RCC 7860 (cell line): Measurements from ENCODE around the gene RFC3.
A peak's percentile ranks its signal among the peaks of the same experiment; 100 is the strongest.
"Not testable (repeated sequence)": the region's sequence is repeated elsewhere in the genome, so short reads cannot be mapped to it uniquely, and the experiment has no call there.

Experiments
- DNase-seq: peaks from one replicate; pipeline ENCODE4 v3.0.0-alpha.2; 2015; ENCODE audit warnings: low spot score
- FAIRE-seq: peaks from 2 replicates; lab custom pipeline; 2012; peaks lifted over from hg19 to GRCh38; lab: Jason Lieb, UNC

RFC3 gene, protein sequence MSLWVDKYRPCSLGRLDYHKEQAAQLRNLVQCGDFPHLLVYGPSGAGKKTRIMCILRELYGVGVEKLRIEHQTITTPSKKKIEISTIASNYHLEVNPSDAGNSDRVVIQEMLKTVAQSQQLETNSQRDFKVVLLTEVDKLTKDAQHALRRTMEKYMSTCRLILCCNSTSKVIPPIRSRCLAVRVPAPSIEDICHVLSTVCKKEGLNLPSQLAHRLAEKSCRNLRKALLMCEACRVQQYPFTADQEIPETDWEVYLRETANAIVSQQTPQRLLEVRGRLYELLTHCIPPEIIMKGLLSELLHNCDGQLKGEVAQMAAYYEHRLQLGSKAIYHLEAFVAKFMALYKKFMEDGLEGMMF

DNA sequence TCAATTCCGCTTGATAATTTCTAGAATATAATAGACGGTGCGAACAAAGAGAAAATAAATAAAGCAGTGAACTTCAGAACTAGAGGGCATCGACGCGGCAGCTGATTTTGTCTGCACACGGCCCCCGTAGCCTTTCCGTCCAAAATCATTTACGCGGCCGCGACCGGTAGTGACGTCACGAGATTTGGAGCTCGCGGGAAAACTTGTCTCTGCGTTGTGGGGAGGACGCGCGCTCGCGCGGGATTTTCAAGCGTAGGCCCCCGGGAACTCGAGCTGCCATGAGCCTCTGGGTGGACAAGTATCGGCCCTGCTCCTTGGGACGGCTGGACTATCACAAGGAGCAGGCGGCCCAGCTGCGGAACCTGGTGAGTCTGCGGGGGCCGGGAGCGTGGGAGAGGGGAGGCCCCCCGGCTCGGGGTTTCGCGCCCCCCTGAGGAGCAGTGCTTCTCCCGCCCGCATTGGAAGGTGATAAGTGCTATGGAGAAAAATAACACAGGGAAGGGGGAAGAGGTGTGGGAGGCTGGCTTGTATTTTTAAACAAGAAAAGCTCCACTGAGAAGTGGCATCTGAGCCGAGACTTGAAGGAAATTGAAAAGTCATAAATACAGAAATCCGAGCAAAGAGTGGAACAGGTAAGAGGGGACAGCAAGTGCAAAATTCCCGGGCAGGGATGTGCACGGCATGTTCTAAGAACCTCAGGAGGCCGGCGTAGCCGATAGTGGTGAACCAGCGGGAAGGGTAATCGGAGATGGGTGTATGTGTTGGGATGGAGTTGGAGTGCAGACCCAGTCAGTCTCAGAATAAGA, at the start of gene RFC3:
RFC3 (plus strand) TSS at position 249 of the 806 bp plus-strand sequence; CDS start at position 279, 30 bp downstream.
- FAIRE-seq: peak; percentile 70
- DNase-seq: peak; percentile 77

DNA sequence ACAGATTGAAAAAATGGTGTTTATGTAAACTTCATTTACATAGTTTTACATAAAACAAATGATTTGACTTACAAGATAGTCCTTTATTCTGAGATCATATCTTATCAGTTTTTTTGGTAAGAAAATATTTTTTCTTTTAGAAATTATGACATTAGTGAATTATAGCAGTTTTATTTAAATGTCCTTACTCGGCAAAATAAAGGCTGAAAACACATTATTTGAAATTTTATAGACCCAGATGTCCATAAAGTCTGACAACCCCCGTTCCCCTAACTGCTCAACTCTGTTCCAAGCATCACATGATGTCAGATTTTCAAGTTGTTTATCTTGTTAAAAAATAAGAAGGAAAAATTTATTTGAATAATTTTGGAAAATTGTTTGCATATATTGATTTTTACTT, 46.7 kb upstream of the RFC3 start:
- no peak for DNase-seq
- FAIRE-seq: no peak

DNA sequence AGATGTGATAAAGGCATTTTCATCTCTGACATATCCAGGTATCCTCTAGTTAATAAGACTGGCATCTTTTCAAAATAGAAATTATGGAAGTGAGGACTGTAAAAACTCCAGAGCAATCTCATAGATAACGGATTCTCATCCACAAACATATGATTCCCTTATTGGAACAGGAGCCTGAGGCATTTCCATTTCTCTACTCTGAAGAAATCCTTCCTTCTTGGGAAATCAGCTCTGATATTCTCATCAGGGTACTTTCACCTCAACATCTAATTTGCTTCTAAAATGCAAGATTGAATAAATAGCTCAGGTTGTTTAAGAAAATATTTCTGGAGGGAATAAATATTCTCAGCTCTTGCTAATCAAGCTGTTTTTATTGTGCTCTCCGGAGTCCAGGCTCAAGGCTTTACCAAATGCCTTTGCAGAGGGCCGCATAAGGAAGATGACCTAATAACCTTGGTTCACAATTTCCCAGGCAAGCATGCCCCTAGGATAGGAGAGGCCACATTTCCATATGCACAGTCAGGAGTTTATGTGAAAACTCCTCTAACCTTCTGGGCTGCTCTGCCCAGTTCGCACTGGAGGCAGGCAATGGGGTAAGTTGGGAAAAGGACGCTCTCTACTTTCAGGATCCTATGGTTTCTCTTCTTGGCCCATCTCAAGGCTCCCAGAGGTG, 44.0 kb upstream of the RFC3 start:
- DNase-seq (no peak), FAIRE-seq (no peak)

DNA sequence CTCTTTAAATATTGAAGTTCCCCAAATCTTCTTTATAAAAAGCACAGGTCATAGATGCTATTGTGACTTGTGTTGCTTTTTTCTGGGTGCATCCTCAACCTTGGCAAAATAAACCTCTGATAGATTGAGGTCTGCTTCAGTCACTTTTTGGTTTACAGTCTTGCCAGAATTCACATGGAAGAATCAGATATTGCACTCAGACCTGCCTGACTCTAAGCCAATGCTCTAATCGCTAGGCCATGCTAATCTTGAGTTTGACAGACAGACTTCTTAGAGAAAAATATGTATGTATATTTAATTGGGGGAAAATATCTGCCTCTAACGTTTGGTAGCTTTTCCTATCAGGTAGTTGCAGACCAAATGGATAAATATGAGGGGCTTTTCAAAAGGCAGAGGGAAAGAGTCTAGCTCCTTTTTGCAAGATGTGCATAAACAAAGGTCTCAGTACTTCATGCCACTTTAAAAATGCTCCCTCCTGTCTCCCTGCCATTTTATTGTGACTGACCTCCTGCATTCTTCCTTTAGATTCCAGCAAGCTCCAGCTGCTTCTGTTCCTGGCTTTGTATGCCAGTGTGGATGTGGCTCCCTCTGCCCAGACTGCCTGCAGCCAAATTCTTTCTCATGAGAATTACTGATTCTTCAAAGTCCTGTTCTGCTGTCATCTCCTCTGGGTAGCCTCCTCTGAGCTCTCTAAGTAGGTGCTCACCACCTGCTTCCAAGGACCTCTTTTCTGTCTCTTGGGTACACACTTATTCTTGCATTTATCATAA, 42.4 kb upstream of the RFC3 start:
- no peak for FAIRE-seq

DNA sequence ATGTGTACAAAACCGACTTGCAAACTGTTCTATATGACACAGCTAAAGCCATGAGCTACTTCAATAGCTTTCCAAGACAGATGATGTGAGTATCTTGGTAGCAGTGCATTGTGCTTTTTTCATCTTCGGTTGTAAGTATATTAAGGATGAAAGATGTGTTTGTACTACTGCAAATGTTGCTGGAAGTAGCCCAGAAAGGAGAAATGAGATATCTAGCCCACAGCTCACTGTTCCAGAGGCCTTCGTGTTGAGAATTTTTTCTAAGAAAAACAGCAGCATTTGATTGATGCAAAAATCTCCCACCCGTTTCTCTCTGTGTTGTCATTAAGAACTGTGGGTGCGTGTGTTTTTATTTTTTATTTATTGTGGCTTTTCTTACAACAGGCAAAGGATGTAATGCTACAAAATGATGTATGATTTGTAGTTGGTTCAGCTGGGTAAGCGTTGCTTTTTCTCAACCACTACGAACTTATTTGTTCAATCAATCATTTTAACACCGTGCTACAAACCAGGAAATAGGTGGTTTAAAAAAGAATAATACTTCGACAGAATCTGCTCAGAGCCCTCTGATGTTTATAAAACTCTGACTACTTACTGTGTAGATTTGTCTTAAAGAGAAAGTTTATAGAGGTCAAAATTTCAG, 41.6 kb upstream of the RFC3 start:
- FAIRE-seq: no peak
- DNase-seq: no peak

More for the DNA sequence above, 42.4 kb upstream of the RFC3 start:
- no peak for DNase-seq

DNA sequence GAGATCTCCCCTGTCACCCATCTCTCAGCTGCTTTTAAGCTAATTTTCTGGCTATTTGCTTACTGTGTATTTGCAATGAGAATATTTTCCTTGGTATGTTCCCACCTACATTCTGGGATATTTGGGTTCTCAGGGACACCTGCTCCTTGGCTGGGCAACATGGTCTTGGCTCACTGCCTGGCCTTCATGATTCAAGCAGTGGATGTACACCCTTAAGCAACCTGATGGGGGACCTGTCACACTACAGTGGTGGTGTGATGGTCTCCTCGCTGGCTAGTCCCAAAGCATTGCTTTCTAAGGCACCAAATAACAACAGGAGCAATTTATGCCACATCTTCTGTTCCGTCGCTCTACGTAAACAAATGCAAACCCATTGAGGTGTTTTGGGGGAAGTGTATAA, 35.3 kb upstream of the RFC3 start:
- FAIRE-seq: no peak
- DNase-seq: no peak

DNA sequence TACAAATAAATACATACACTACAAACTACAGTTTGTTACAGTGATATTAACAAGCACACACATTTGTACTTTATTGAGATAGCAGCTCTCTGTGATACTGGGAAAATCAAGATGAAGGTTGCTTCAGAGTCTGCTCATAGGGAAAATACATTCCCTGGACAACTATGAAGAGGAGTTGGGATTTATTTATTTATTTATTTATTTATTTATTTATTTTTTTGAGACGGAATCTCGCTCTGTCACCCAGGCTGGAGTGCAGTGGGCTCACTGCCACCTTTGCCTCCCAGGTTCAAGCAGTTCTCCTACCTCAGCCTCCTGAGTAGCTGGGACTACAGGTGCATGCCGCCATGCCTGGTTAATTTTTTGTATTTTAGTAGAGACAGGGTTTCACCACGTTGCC, 34.7 kb upstream of the RFC3 start:
- FAIRE-seq, DNase-seq: not testable (repeated sequence)

DNA sequence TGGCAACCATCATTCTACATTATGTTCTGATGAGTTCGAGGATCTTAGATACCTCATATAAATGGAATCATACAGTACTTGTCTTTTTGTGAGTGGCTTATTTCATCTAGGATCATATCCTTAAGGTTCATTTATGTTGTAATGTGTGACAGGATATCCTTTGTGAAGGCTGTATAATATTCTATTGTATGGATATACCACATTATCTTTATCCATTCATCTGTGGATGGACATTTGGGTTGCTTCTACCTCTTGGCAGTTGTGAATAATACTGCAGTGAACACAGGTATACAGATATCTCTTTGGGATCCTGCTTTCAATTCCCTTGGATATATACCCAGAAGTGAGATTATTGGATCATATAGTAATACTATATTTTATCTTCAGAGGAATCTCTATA, 33.2 kb upstream of the RFC3 start:
- DNase-seq: no peak
- FAIRE-seq: no peak

DNA sequence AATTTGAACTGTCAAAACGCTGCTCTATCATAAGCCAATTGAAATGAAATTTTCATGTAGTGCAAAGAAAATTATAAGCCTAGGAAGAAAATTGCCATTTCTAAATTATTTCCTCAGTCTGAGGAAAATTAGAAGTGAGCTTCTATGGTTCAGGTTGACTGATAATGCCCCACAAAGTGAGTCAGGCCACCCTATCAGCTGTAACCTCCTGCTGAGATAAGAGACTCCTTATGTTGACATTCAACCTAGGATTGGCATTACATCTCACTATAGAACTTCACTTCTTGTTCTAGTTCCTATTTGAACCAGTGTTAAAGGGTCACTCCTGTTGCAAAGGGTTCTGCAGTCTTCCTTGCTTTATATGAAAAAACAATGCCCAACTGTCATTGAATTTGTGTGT, 32.6 kb upstream of the RFC3 start:
- peak; percentile 17 for DNase-seq
- peak; percentile 27 for FAIRE-seq

DNA sequence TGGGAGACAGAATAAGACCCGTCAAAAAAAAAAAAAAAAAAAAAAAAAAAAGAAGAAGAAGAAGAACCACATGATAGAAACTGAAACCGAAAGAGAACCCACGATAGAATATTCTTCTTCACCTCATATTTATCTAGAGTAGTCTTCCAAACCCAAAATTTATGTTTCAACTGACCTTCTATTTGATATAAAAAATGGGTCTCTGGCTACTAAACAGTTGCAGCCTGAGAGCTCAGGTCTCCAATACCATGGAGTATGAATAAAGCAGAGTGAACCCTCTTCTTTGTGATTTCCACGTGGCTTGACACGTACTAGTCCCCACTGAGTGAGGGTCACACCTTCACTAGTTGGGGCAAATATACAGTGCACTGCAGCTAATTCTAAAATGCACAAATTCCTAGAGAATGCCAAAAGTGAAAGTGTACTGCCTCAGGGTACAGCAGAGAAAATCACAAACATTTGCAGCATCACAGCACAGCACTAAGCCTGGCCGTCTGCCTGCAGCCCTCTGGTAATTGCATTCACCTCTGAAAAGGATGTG, 30.8 kb upstream of the RFC3 start:
- no peak for DNase-seq
- FAIRE-seq: no peak

DNA sequence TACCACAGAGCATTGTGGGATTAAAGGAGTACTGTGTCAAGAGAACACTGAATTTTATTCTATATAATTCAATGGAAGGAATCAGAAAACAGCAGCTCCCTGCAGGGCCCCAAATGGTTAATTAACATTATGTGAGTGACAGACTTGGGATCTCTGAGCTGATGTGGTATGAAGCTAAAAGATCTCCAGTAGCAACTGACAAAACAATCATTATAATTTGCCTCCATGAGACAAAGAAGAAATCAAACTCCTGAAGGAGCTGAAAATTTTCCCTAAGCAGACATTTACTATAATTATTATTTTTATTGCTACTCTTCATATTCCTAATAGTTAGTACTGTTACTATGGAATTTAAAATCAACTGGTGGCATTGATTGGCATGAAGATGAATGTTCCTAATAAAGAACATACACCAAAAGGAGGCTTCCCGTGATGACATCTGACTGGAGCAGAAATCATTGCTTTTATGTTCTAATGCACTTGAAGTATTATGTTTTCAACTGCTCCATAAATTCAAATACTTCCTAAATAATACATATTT, 28.8 kb upstream of the RFC3 start:
- FAIRE-seq (no peak), DNase-seq (no peak)

DNA sequence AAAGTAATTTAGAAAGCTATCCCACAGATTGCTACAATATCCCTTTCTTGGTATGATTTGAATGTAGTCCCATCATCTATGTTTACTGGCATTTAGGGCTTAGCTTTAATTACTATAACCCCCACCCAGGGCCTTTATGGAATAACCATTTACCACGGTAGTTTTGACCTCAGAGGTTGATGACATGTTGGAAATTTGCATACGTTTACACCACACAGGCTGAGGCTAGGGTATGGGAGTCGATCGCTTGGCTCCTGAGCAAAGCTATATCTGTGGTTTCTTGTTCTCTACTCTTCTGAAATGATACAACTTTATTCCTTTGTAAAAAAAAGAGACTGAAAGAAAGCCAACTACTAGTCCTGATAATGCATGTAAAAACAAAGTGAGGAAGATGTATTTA, 28.2 kb upstream of the RFC3 start:
- no peak for FAIRE-seq

DNA sequence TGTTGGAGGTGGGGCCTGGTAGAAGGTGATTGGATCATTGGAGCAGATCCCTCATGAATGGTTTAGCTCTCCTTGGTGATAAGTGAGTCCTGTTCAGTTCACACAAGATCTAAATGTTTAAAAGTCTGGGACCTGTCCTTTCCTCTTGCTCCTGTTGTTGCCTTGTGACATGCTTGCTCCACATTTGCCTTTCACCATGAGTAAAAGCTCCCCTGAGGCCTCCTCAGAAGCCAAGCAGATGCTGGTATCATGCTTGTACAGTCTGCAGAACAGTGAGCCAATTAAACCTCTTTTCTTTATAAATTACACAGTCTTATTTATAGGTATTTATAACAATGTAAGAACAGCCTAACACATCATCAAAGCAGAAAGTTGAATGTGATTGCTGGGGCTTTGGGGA, 24.2 kb upstream of the RFC3 start:
- FAIRE-seq (no peak), DNase-seq (no peak)

More for the DNA sequence above, 28.2 kb upstream of the RFC3 start:
- DNase-seq: no peak

DNA sequence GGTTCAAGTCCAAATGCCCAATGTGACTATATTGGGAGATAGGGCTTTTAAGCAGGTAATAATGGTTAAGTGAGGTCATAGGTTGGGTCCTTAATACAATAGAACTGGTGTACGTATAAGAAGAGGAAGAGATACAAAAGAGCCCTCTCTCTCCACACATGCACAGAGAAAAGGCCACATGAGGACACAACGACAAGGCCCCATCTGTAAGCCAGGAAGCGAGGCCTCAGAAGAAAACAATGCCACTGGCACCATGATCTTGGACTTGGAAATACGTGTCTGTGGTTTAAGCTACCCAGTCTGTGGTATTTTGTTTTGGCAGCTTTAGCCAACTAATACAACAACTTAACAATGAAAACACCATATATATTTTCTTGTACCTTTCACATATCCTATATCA, 23.4 kb upstream of the RFC3 start:
- FAIRE-seq (no peak), DNase-seq (no peak)

DNA sequence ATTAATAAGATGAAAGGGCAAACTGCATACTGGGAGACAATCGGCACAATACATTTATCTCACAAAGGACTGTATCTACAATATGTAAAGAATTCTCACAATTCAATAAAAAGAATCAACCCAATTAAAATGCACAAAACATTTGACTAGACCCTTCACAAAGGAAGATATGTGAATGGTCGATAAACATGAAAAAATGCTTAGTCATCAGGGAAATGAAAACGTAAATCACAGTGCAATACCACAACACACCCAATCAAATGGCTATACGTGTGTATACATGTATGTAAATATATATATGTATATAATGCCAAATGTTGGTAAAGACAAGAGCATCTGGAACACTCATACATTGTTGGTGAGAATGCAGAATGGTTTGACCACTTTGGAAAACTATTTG, 21.9 kb upstream of the RFC3 start:
- DNase-seq: no peak
- no peak for FAIRE-seq

DNA sequence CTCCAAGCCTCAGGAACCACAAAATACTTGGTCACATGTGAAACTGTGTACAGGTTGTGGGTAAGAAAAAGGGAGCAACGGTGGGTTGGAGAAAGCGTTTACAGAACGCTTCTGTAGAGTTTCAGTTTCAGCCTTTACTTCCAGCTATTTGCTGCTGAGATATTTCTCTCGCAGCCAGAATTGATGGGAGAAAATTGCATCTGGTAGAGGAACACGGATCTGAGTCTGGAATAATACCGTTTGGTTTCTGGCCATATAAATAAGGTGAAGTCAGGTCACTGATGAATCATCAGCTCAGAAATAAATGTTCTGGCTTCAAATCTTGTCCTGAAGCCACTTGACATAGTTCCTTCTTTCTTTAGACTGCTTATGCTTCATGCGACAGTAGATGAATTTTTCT, 20.3 kb upstream of the RFC3 start:
- FAIRE-seq: no peak
- no peak for DNase-seq

DNA sequence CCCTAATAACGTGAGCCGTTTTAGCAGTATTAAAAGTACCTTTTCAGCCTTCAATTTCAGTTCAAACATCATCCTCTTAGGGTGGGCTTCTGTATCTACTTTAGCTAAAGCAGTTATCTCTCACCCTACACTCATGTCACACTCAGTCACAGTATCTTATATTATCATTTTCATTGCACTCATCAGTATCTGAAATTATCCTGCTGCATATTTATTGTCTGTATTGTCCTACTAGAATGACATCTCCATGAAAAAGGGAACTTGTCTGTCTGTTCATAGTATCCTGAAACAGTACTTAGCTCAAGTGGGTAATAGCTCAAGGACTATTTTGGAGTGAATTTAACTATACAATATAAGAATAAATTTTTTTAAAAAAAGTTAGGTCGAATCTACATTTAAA, 19.9 kb upstream of the RFC3 start:
- DNase-seq (no peak), FAIRE-seq (no peak)

DNA sequence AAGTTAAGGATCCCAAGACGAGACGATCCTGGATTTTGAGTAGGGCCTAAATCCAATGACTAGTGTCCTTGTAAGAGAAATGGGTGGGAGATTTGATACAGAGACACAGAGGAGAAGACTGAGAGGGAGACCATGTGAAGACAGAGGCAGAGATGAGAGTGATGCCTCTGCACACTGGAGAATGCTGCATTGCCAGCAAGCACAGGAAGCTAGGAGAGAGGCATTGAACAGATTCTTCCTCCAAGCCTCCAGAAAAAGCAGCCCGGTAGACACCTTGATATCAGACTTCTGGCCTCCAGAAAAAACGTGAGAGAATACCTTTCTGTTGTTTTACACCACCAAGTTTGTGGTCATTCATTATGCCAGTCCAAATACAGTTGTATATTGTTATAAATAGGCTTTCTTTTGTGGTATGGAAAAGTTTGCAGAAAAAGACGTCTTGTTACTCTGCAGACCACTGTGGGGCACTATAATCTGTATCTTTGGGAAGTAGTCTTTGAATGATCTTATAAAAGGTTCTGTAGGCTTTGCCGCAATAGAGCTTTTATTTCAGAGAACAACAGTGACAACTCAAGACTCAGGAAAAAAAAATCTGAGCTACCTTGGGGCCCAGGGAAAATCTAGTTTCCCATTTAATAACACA, 17.9 kb upstream of the RFC3 start:
- DNase-seq (peak; percentile 4), FAIRE-seq (no peak)

DNA sequence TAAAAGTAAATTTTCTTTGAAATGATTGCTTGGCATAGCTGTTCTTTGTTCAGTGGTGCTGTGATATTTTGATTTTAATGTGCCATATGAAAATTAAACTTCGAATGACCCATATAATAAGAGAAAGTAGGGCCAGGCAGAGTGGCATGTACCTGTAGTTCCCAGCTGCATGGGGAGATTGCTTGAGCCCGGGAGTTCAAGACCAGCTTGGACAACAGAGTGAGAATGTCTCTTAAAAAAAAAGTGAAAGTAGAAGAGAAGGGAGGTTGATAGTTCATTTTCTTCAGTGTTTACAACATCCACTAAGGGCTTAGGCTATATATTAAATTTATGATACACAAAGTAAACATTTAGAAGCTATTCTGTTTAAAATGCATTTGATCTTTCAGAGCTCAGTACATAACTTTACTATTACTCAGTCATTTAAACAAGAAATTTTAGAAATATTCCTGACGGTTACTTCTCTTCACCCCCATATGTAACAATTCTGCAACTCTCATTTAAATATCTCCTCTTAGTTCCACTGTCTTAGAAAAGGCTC, 17.2 kb upstream of the RFC3 start:
- FAIRE-seq (no peak), DNase-seq (no peak)
